Measurements from ENCODE around the gene PTPRD. TPM values are rescaled to one million over a fixed set of nuclear protein-coding genes. Genes with fewer than 3 reads are reported as not detected.

The PTPRD gene
- total and polyA plus RNA-seq, 2 donors (not counting 1 experiment from before 2014, with no cell fraction given), result not detected

GRCh38 chr9:10371824-10372223, 241.0 kb downstream of the PTPRD start:
- POLR2A ChIA-PET, result no interaction called here
- H3K4me3 ChIP-seq (ENCODE audit: control extremely low read depth in 1 of 5, extremely low read depth in 1 of 5, insufficient read depth in 1 of 5, low read depth in 2 of 5, low read length in 4 of 5), result no peak overlapping the region
- no peaks in the 10 kb centered on the region for H3K27me3 ChIP-seq (replicated peaks in 1 of 4; ENCODE audit: control extremely low read depth in 1 of 4, control insufficient read depth in 3 of 4, insufficient read depth in 4 of 4, low read length in 3 of 4)
- no peak overlapping the region for H3K4me2 ChIP-seq (replicated peaks; ENCODE audit: low read depth, low read length, poor library complexity, severe bottlenecking)
- H3K79me2 ChIP-seq (ENCODE audit: control insufficient read depth, insufficient read depth, low read length), result no peaks in the 10 kb centered on the region
- no peaks in the 10 kb centered on the region for H4K20me1 ChIP-seq (ENCODE audit: control insufficient read depth, insufficient read depth, low read length, poor library complexity, severe bottlenecking)
- no peak overlapping the region for H3K9ac ChIP-seq (ENCODE audit: low read length)
- no peaks in the 10 kb centered on the region for H3K36me3 ChIP-seq (replicated peaks in 1 of 2; ENCODE audit: control extremely low read depth in 1 of 2, control insufficient read depth in 1 of 2, extremely low read depth in 1 of 2, insufficient read depth in 2 of 2, low read length in 1 of 2)
- no peak overlapping the region for H3K27ac ChIP-seq (ENCODE audit: low read length in 2 of 2)
- H2AFZ ChIP-seq (ENCODE audit: insufficient read depth, low read depth, low read length, poor library complexity, severe bottlenecking), result no peak overlapping the region
- no peaks in the 10 kb centered on the region for H3K9me3 Mint-ChIP-seq (ENCODE audit: insufficient read depth)
- no peaks in the 10 kb centered on the region for H3K4me1 ChIP-seq (ENCODE audit: control insufficient read depth in 2 of 2, insufficient read depth in 2 of 2, low read length in 2 of 2)
- DNase-seq (no peak), ATAC-seq (ENCODE audit: low read depth) (no peak)
- intact Hi-C loops (cut with micrococcal nuclease), result no loop called here
- no peaks in the 10 kb centered on the region for H3K9me3 ChIP-seq (ENCODE audit: control extremely low read depth in 1 of 3, control insufficient read depth in 2 of 3, insufficient read depth in 1 of 3, low read length in 2 of 3)
- no peak overlapping the region for H3K4me3 Mint-ChIP-seq
- no peaks in the 10 kb centered on the region for H3K27me3 Mint-ChIP-seq
- TF ChIP-seq CTCF (IDR thresholded peaks at IDR 0.05), result no peak
- TF ChIP-seq EZH2 (IDR thresholded peaks at IDR 0.05; ENCODE audit: borderline replicate concordance, insufficient read depth, low read depth, low read length, poor library complexity, severe bottlenecking), result no peak
- H3K4me1 Mint-ChIP-seq, result no peaks in the 10 kb centered on the region
- CTCF ChIA-PET, result no interaction called here
- no peak overlapping the region for H3K27ac Mint-ChIP-seq

GRCh38 chr9:10366171-10366779, 246.5 kb downstream of the PTPRD start:
- DNase-seq (peak; percentile 13), ATAC-seq (ENCODE audit: low read depth) (no peak)
- Histone ChIP-seq H3K9ac (ENCODE audit: low read length) (no peak overlapping the region), H2AFZ (ENCODE audit: insufficient read depth, low read depth, low read length, poor library complexity, severe bottlenecking) (no peak overlapping the region), H3K27ac (ENCODE audit: low read length in 2 of 2) (no peak overlapping the region), H3K79me2 (ENCODE audit: control insufficient read depth, insufficient read depth, low read length) (no peaks in the 10 kb centered on the region), H3K4me2 (replicated peaks; ENCODE audit: low read depth, low read length, poor library complexity, severe bottlenecking) (no peak overlapping the region), H3K9me3 (ENCODE audit: control extremely low read depth in 1 of 3, control insufficient read depth in 2 of 3, insufficient read depth in 1 of 3, low read length in 2 of 3) (no peaks in the 10 kb centered on the region), H3K27me3 (replicated peaks in 1 of 4; ENCODE audit: control extremely low read depth in 1 of 4, control insufficient read depth in 3 of 4, insufficient read depth in 4 of 4, low read length in 3 of 4) (no peaks in the 10 kb centered on the region), H3K36me3 (replicated peaks in 1 of 2; ENCODE audit: control extremely low read depth in 1 of 2, control insufficient read depth in 1 of 2, extremely low read depth in 1 of 2, insufficient read depth in 2 of 2, low read length in 1 of 2) (no peaks in the 10 kb centered on the region), H4K20me1 (ENCODE audit: control insufficient read depth, insufficient read depth, low read length, poor library complexity, severe bottlenecking) (no peaks in the 10 kb centered on the region), H3K4me1 (ENCODE audit: control insufficient read depth in 2 of 2, insufficient read depth in 2 of 2, low read length in 2 of 2) (no peaks in the 10 kb centered on the region), H3K4me3 (ENCODE audit: control extremely low read depth in 1 of 5, extremely low read depth in 1 of 5, insufficient read depth in 1 of 5, low read depth in 2 of 5, low read length in 4 of 5) (no peak overlapping the region)
- no peak for TF ChIP-seq EZH2 (IDR thresholded peaks at IDR 0.05; ENCODE audit: borderline replicate concordance, insufficient read depth, low read depth, low read length, poor library complexity, severe bottlenecking)
- peak; percentile 45 for TF ChIP-seq CTCF (IDR thresholded peaks at IDR 0.05)
- Mint-ChIP-seq H3K27ac (no peak overlapping the region), H3K9me3 (ENCODE audit: insufficient read depth) (no peaks in the 10 kb centered on the region), H3K27me3 (no peaks in the 10 kb centered on the region), H3K4me3 (no peak overlapping the region), H3K4me1 (no peaks in the 10 kb centered on the region)
- POLR2A ChIA-PET, result no interaction called here
- intact Hi-C loops (cut with micrococcal nuclease), result no loop called here
- CTCF ChIA-PET, result no interaction called here
- no CpG with 5 or more reads among the region's 3 CpGs for WGBS (ENCODE audit: insufficient coverage)

Measured in B cell (primary cell).